GM10266 (cell line): ENCODE data around the gene SUPT3H.
"Not testable (repeated sequence)": the region's sequence is repeated elsewhere in the genome, so short reads cannot be mapped to it uniquely, and the experiment has no call there.

Experiments used
- DNase-seq: peaks from one replicate; pipeline ENCODE4 v3.0.0; 2012; ENCODE audit errors: extremely low spot score
- TF ChIP-seq, protein P1 (sequence below): IDR thresholded peaks from 2 replicates; pipeline ENCODE4 v1.5.1; 2012; ENCODE audit warnings: mild to moderate bottlenecking, low read depth; ENCODE audit not compliant: control insufficient read depth, insufficient read depth; ENCODE audit errors: missing control alignments

The SUPT3H gene

GRCh38 chr6:45156075-45156474 lies 221.7 kb downstream of the SUPT3H start:
- TF ChIP-seq, protein P1, sequence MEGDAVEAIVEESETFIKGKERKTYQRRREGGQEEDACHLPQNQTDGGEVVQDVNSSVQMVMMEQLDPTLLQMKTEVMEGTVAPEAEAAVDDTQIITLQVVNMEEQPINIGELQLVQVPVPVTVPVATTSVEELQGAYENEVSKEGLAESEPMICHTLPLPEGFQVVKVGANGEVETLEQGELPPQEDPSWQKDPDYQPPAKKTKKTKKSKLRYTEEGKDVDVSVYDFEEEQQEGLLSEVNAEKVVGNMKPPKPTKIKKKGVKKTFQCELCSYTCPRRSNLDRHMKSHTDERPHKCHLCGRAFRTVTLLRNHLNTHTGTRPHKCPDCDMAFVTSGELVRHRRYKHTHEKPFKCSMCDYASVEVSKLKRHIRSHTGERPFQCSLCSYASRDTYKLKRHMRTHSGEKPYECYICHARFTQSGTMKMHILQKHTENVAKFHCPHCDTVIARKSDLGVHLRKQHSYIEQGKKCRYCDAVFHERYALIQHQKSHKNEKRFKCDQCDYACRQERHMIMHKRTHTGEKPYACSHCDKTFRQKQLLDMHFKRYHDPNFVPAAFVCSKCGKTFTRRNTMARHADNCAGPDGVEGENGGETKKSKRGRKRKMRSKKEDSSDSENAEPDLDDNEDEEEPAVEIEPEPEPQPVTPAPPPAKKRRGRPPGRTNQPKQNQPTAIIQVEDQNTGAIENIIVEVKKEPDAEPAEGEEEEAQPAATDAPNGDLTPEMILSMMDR: no peak
- peak; percentile 49 for DNase-seq

DNA sequence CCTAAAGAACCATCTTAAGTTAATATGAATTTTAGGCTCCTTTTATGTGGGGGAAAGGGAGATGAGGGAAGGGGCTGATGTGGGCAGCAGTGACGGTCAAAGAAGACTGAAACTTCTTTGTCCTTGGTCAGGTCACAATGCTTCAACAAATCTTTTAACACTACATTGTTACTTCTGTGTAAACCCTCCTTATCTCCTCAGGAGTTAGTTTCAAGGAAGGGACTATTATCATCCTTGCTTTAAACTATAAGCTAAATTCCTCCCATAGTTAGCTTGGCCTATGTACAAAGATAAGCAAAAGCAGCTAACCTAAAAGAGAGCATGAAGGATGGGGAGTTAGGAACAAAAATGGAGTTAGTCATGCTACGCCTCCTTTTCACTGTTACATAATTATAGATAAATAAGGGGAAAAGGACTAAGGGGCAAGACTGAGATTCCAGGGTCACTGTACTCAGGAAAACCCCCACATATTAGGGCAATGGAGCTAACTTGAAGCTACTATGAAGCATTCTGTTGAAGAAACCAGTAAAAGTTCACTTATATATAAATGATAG lies 222.3 kb downstream of the SUPT3H start:
- TF ChIP-seq, protein P1: no peak
- DNase-seq: no peak

GRCh38 chr6:45154679-45155078 lies 223.1 kb downstream of the SUPT3H start:
- no peak for DNase-seq
- TF ChIP-seq, protein P1: no peak

- no peak for DNase-seq
- TF ChIP-seq, protein P1: no peak
Observed at GRCh38 chr6:45148711-45149341, 228.9 kb downstream of the SUPT3H start.

DNA sequence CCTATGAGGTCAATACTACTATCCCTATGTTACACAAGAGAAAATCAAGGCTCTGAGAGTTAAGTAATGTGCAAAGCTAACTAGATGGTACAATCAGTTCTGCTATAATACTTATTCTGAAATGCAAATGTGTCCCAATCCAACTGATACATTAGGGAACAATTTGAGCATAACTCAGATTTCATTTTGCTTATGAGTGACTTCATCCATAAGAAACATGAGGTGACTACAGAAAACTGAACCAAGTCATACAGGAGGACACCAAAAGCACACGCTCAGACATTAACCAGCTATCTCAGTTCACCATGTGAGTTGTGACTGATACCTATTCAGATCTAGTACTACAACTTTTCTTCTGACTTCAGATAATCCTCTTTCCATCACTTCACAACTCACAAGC lies 229.5 kb downstream of the SUPT3H start:
- no peak for DNase-seq
- TF ChIP-seq, protein P1: no peak

DNA sequence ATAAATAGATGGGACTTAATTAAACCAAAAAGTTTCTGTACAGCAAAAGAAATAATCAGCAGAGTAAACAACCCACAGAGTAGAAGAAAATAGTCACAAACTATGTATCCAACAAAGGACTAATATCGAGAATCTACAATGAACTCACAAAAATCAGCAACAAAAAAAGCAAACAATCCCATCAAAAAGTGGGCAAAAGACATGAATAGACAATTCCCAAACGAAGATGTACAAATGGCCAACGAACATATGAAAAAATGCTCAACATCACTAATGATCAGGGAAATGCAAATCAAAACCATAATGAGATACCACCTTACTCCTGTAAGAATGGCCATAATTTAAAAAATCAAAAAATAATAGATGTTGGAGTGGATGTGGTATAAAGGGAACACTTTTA lies 232.1 kb downstream of the SUPT3H start:
- DNase-seq: not testable (repeated sequence)

GRCh38 chr6:45138765-45139164 lies 239.0 kb downstream of the SUPT3H start:
- DNase-seq: no peak
- TF ChIP-seq, protein P1: no peak
